Measurements from ENCODE around the gene VWC2L.

Gene VWC2L

GRCh38 chr2:214542295-214542694 lies 131.4 kb downstream of the VWC2L start:
- DNase-seq (ENCODE audit: low spot score) = no peak

- no peak for DNase-seq (ENCODE audit: low spot score)
These were observed 132.0 kb downstream of the VWC2L start for GRCh38 chr2:214542866-214543265.

DNA sequence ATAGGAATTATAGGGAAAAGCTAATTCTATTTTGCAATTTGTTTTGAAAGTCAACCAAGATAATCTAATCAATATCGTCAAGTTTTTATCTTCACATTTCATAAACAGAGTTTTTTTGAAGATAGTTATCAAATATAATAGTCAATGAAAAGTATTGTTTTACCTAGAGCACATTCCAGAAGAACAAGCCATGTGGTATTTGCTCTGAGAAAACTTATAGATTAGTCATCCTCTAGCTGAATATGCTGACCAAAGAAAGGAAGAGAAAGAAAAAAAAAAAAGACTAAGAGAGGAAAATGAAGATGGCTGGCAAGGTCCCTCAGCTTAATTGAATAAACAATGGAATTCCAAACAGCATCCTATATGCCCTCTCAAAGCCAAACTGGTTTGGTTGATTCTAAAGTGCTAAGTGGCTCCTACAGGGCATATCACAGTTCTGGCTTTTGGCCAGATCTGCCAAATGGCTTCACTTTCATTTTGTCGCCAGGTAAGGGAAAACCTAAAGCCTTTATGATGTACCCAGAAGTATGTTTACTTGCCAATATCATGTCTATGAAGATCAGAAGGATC lies 132.6 kb downstream of the VWC2L start:
- no peak for DNase-seq (ENCODE audit: low spot score)

GRCh38 chr2:214545898-214546542 lies 135.2 kb downstream of the VWC2L start:
- no peak for DNase-seq (ENCODE audit: low spot score)

- DNase-seq (ENCODE audit: low spot score) = no peak
These were observed 137.1 kb downstream of the VWC2L start for GRCh38 chr2:214547931-214548330.

GRCh38 chr2:214549946-214550345 lies 139.1 kb downstream of the VWC2L start:
- DNase-seq (ENCODE audit: low spot score) = no peak

DNA sequence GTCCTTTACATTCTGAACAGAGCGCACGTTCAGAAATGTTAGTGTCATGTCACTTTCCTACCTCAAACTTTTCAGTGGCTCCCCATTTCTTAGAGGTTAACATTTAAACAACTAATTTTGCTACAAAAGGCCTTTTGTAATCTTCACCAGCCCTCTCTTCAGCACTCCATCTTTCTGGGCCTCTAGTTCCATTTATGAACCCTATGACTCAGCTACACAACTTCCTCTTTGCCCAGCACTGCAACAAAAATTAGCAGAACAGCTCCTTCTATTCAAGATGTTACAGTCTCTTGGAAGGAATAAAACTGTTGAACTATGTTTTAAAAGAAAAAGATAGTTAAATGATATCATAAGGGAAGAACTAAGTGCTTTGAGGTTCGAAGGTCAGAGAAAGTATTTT lies 139.9 kb downstream of the VWC2L start:
- DNase-seq (ENCODE audit: low spot score) = no peak

GRCh38 chr2:214557884-214558283 lies 147.0 kb downstream of the VWC2L start:
- no peak for DNase-seq (ENCODE audit: low spot score)

GRCh38 chr2:214558341-214558740 lies 147.5 kb downstream of the VWC2L start:
- no peak for DNase-seq (ENCODE audit: low spot score)

GRCh38 chr2:214560176-214560575 lies 149.3 kb downstream of the VWC2L start:
- DNase-seq (ENCODE audit: low spot score) = no peak

GRCh38 chr2:214560618-214561190 lies 149.8 kb downstream of the VWC2L start:
- no peak for DNase-seq (ENCODE audit: low spot score)

DNA sequence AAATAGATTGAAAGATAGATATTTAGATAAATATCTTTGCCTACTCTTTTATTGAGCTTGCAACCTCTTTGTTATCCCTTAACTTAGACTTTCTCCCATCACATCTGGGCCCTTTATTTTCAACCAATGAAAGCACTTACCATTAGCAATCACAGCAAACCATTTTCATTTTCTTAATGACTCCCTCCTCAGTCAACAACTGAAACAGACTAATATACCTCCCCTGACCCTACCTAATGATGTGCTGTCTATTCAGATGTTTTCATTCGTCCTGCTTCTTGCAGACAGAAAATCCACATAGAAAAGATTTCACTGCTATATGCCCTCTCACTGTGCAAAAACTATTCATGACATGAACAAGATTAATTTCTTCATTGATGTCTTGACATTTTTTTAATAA lies 154.4 kb downstream of the VWC2L start:
- no peak for DNase-seq (ENCODE audit: low spot score)

DNA sequence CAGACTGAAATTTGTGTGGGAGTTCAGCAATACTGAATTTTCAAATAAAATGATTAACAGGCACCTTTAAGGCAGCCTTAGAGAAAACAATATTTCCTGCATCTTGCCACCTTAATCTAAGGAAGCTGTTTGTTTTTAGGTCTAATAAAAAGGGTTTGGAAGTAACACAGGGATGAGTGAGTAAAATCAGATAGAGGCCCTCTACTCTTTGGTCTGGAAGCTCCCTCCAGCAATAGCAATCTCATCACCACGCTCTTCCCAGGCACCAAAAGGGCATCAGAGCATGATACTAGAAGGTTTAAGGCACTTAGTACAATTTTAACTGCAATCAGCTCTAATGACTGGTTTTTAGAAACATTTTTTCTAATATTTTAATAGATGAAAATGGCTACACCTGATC lies 155.6 kb downstream of the VWC2L start:
- DNase-seq (ENCODE audit: low spot score) = no peak

GRCh38 chr2:214569419-214570035 lies 158.7 kb downstream of the VWC2L start:
- no peak for DNase-seq (ENCODE audit: low spot score)

- DNase-seq (ENCODE audit: low spot score) = no peak
These were observed 163.4 kb downstream of the VWC2L start for GRCh38 chr2:214574084-214574781.

GRCh38 chr2:214575030-214575429 lies 164.2 kb downstream of the VWC2L start:
- DNase-seq (ENCODE audit: low spot score) = no peak

- no peak for DNase-seq (ENCODE audit: low spot score)
These were observed 164.6 kb downstream of the VWC2L start for GRCh38 chr2:214575465-214575864.

- peak; percentile 20 for DNase-seq (ENCODE audit: low spot score)
These were observed 166.9 kb downstream of the VWC2L start for GRCh38 chr2:214577769-214578168.

- no peak for DNase-seq (ENCODE audit: low spot score)
These were observed 167.6 kb downstream of the VWC2L start for GRCh38 chr2:214578442-214578841.

DNA sequence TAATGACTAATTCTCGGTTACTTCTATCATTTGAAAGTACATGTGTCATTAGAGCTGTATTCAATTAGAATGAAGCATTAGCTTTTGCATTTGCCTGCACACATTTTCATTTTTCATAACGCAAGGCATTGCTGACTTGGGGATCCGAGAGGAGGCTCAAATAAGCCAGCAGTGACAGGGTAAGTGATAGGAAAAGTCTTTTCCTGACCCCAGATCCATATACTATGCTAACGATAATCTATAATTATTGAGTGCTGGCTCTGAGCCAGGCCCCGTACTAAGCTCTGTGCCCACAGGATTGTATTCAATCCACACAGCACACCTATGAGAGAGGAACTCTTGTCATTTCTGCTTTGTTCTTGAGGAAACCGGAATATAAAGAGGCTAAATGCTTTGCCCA lies 168.2 kb downstream of the VWC2L start:
- no peak for DNase-seq (ENCODE audit: low spot score)

DNA sequence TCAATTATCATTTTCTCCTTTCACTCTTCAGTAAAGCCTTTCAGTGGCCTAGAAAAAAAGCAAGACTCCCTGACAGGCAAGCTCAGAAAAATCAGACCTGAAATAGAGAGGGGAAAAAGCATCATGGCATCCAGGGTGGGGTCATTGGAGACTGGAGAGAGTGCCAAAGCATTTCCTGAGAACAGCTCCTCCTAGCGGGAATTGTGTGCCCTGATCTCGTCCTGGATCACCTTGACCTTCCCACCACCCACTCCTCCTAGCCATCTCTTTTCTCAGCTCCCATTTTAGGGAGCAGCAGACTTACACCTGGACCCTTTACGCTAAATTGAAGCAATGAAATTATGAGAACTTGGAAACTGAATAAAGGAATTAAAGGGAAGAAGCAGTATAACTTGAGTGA lies 176.6 kb downstream of the VWC2L start:
- no peak for DNase-seq (ENCODE audit: low spot score)

GRCh38 chr2:214591366-214591765 lies 180.5 kb downstream of the VWC2L start:
- DNase-seq (ENCODE audit: low spot score) = peak; percentile 9

DNA sequence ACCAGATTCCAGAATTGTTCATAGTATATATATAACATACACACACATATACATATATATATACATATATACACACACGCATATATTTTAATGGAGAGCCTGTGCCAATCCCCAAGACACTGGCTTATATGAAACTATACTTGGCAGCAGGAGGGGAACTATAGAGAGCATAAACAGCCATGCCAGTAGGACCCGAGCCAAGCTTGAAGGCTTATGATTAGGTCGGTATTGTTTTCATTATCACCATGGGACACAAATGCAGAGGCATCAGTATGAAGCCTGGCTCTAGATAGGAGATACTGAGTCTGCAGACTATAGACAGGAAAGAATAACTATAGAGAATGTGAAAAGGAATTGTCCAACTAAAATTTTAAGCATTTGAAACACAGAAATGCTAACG lies 181.2 kb downstream of the VWC2L start:
- no peak for DNase-seq (ENCODE audit: low spot score)
